GM21390 (cell line): ENCODE results near the gene TBATA.

Experiments used
- ATAC-seq: cut with Tn5 transposase; IDR thresholded peaks from one replicate; pipeline ENCODE4 v1.9.1; 2021; ENCODE audit not compliant: unreplicated experiment

The TBATA gene

DNA sequence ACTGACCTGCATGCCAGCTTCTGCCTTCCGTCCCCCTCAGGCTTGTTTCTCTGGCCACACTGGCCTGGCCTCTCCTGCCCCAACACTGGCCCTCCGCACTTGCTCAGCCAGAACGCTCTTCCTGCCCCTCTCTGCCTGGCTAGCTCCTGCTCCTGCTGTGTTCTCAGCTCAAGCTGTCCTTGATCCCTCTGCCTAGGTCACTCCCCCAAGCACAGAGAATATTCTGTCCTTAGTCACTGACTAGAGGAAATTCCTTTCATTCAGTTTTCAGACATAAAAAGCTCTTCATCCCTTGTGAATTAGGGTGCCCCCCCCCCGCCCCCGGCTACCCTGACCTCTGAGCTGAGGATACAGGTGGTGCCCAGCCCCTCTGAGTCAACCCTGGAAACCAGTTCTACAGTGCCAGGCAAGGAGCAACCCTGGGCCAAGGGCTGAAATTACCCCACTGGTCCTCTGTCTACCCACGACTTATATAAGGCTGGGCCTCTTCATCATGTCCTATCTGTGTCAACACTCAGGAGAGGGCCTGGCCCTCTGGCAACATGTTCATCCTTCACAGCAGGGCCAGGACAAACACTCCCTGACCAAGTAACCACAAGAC, 23.9 kb upstream of the TBATA start:
- ATAC-seq = no peak

DNA sequence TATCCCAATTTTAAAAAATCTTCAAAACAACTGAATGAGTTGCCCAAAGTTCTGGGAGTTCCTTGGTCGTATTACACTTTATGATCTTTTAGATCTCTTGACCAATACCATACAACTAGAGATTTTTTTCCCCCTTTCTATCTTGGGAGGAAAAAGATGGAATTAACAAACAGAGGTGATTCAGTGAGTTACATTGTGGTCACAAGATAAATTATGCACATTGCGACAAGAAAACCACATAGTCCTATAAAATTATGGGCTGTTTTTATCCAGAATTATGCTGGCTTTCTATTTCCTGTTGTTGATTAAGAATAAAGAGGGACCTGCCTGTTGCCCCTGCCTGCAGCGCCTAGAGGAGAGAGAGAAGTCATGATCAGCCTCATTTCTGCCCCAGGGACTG, 22.4 kb upstream of the TBATA start:
- ATAC-seq = no peak

DNA sequence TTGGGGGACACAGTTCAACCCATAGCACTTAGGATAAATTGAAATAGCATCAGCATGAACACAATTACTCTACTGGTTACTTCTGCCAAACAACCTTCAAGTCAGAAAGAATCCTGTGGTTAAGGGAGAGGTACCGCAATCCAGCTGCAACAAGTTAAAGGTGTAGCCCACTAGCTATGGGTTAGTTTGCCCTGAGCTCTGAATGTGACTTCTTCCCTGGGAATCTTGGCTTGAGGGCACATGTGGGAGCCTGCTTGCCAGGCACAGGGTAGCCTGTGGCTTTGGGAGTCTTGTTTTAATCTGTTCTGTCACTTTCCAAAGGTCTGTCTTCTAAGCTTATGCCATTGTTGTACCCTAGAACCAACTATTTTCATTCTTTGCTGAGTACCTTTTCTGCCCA, 21.7 kb upstream of the TBATA start:
- ATAC-seq = no peak

DNA sequence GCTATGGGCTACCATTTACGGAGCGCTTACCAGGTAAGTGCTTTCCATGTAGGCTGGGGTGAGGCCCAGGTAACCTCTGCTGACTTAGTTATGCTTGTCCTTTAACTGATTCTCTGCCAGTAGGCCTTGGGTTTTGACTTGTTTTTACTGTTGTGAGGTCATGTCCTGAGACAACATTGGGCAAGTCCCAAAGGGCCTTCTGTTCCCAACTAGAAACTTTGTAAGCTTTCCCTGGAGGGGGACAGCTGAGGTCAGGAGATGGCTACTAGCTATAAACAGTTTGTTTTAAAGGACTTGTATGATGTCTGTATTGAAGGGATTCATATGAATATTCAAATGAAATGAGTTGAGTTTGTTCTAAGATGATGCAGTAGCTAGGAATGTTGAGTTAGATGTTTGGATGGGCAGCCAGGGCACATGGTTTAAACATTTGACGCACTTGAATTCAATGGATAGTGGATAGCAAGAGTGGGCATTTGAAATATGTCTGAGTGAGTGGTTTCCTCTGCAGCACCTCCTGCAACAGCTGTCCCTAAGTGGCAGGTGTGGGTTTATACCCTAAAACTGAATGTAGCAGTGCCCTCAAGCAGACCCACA, 20.5 kb upstream of the TBATA start:
- no peak for ATAC-seq

DNA sequence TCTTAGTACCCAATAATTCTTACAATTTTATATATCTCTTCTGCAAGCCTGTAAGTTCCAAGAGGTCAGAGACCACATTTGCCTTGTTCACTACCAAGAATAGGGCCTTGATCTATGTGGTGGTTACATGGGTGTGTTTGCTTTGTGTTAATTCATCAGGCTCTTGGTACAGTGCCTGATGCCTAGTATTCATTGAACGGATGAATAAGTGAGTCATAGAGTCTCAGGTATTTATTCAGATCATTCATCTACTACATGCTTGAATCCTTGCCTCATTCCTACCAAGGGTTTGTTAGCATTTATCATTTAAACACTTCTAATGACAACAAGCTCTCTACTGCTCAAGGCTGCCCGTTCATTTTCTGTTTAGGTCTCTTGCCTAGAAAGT, 19.2 kb upstream of the TBATA start:
- ATAC-seq = no peak

DNA sequence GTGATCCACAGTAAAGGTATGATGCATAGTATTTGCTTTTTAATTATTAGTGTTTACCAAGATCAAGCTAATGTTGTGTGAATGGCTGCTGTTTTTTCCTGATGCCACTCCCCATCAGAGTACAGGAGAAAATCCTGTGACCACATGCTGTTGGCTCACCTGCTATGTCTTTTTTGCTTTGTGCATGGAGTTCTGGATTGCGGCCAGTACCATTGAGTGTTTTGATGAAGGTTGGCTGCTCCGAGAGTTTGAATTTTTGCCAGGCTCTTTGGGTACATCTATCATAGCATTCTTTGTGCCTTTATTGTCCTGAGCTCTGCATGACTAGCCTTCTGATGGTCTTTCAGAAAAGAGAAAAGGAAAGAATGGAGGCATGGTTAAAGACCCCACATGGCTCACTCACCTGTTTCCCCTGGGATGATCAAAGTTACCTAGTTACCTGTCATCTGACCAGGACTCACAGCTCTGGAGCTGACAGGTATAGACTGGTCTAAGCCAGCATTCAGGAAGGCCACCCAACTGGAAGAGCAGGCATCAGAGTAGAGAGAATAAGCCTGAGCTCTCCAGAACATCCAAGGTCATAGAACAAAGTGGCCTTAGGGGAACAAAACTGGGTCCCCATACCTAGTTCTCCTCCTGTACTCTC, 18.7 kb upstream of the TBATA start:
- ATAC-seq = no peak

DNA sequence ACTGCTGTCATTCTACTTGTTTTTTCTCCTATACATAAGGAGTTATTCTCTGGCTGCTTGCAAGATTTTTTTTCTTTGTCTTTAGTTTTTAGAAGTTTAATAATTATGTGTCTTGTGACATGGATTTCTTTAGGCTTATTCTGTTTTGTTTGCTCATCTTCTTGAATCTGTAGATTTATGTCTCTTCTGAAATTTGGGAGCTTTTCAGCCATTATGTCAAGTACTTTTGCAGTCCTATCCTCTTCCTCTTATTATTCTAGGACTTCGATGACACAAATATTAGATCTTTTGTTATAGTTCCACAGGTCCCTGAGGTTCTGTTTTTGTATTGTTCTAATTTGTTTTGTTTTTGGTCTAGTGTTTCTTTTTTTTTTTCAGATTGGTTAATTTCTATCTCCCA, 16.7 kb upstream of the TBATA start:
- ATAC-seq = no peak

DNA sequence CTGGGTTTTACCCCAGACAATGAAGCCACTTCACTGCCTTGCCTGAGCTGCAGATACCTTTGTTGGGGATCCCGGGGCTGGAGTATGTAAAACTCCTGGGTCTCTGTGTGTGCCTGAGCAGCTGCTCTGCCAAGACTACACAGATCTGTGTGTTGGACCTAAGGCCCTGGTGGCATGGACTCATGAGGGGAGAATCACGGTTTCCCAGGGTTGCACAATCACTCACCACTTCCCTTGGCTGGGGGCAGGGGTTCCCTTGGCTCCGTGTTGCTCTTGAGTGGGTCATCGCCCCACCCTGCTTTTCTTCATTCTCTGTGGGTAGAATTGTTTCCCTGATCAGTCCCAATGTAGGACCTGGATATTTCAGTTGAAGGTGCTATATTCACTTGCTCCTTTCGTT, 13.9 kb upstream of the TBATA start:
- ATAC-seq = no peak

DNA sequence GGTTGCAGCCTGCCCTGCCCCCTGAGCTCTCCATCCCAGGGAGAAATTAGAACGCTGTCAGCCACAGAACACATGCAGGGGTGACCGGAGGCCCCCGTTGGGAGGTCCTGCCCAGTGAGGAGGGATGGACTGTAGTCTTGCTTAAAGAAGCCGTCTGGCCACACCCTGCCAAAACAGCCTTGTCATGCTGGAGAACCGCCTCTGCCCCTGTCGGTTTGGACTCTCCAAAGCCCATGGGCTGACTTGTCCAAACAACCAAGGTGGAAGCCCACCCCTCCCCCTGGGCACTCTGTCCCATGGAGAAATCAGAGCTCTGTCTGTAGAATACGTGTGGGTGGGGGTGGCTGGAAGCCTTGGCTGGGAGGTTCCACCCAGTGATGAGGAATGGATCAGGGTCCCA, 12.7 kb upstream of the TBATA start:
- ATAC-seq = no peak

DNA sequence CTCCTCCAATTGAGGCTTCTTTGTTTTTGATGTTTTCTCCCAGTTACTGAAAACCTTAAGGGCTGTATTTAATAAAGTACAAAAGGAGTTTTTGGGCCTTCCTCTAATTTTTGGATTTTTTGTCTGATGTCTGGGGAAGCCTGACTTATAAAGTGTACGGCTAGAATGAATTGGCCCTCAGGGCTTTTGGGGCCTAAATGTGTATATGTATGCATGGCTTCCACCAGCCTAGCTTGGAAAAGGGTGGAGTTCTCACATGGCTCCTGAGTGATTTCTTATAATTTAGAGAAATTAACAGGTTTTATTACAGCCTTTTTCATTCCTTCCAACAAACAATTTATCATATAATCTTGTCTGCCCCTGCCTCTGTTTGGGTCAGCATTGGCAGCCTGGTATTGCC, 10.4 kb upstream of the TBATA start:
- no peak for ATAC-seq

DNA sequence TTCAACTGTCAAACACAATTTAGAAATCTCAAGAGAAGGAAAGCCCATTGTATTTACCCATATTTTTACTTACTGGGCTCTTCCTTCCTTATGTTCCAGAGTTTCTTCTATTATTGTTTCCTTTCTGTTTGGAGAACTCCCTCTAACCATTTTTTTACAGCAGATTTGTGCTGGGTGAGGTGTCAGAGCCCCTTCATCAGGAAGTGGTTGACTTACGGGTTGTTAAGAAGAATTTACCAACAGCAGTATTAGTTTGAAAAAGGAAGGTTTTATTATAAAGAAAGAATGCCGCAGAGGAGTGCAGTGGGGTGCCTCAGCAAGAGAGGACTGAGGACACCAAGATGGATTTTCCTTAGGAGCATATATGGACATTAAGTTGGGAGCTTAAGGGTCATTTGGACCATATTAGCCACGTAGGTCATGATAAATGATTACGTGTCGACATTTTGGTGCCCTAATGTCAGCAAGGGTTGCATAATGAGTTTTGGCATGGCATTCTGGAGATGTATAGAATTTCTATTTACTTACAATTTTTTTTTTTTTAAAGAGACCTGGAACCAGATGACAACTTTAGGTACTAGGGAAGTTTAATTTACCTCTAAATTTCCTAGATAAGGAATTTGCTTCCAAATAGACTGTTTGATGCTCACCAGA, 6.3 kb upstream of the TBATA start:
- no peak for ATAC-seq

DNA sequence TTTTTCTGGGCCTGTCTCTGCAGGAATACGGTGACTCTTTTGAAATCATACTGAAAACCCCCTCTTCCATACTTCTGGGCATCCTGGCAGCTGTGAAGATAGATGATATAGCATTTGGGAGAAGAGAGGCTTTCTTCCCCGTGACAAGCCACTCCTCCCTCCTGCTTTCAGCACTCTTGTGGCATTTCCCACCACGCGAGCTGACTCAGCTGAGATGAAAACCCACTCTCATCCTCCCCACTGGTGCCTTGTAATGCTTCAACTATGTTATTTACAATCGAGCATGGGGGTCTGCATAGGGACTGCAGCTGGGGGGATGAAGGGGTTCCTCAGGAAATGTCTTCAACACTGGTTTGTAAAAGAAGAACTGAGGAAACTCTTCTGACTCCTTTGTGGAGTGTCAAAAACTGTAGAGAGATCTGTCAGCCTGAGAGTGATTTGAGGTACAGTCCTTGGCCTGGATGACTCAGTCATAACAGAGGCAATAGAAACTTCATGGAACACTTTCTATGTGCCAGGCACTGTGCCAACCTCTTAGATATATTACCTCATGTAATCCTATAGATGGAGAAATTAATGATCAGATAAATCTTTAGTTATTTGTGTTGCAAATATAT, 1.7 kb upstream of the TBATA start:
- ATAC-seq = no peak

DNA sequence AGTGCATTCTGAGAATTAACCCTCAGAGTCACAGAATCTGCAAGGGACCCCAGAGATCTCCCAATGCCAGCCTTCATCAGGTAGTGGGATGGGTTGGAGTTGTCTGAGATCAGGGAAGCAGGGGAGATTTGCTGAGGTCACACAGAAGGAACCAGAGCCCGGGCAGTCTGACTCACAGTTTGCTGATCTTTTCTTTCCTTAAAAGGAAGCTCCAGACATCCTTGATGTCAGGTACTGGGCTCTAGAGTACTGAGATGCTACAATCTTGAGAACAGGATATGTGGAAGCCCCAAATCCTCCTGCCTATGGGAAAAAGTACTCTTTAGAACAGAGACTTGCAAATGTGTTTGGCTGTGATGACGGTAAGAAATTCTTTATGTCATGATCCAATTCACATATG, 706 bp downstream of the TBATA start:
- no peak for ATAC-seq

DNA sequence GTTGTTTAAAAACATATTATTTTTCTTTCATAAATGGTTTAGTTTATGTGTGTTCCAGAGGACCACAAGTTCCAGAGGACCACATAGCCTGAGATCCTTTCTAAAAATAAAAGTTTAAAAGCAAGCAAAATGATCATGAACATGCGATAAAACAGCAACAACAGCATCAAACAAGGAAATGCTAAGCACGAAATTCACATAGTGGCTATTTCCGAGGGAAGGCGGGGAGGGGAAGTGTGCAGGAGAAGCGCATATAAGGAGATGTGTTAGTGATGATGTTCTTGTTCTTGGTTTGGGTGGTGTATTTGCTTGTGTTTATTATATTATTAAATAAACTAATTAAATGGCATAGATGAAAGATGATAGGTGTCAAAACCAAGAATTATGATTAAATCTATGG, 1.2 kb downstream of the TBATA start:
- no peak for ATAC-seq

DNA sequence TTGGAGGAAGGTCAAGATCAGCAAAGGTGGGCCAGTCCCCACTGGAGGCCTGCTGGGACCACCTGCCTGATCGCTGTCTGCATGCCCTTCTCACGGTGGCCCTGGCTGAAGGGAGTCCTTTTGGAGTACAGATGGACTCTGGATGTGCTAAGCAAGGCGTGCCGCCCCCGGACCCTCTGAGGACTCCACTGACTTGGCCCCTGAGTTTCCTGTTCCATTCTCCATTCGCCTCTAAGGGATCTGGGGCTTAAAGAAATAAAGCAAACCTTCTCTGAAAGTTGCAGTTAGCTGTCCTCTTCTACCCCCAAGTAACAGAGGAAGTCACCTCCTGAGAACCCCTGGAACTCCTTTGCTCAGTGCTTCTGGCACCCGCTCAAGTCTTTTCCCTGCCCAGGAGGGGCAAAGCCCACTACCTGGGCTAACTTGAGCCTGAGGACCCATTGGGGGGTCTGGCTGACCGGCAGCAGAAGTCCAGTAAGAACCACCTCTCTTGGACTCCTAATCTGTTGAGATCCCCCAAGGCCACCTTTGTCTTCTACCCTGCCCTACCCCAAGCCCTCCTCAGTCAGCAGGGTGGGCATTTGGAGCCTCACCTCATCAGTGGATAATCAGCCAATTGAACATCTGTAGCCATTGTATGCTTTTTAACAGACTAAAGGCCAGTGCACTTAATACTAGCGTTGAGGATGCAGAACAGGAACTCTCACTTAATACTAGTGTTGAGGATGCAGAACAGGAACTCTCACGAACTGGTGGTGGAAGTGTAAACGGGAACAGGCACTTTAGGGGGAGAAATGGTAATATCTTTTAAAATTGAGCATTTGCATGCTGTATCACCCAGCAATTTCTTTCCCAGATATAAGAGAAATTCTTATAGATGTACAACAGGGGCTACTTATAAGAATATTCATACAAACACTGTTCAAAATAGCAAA, 2.2 kb downstream of the TBATA start:
- no peak for ATAC-seq

DNA sequence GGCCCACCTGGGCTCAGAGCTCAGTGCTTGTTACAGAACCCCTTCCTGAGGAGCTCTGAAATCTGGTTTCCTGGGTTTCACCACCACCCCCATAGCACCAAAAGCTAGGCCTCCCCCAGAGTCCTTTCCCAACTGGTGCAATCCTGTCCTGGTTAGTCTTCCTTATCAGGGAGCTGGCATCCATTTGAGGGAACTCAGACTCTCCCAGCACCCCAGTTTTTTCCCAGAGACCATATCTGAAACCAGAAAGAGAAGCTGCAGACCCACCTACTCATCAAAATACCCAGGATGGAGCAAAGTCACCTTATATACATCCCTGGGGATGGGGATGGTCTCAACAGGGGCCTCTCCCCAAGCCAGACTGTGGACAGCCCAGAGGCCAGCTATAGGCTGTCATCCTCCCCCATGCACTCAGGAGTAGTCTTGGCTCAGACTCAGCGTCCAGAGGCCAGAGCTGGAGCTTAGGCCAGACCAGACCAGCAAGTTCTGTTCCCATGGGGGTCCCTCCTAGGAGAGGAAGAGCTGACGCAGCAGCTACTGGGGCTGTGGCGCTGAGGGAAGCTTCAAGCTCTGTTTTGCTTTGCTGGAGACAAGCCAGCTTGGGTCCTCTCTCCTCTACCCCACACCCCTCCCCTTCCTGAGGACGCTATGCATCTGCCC, 3.0 kb downstream of the TBATA start:
- ATAC-seq = no peak

DNA sequence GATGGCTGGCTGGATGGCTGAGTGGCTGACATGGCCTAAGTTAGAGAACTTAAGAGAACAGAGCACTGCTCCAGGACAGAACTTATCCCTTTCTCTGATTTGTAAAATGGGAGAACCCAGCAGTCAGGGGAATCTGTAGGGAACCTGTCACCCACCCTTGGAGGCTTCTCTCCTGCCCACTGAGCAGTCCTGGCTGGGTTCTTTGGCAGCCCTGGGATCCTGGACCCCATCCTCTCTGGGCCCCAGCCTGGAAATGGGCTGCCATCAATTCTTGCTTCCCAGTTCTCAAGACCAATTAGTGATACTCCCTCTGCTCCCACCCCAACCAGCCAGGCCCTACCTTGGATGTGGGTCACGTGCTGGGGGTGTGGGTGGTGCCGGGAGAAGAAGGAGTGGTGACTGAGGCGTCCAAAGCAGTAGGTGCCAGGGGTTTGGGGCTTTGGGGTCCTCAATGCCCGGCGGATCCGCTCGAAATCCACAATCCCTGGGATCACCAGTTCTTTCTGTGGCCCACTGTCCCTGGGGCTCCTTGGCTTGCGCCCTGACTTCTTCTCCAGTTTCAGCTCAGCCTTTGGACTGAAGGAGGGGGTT, 3.6 kb downstream of the TBATA start:
- no peak for ATAC-seq

DNA sequence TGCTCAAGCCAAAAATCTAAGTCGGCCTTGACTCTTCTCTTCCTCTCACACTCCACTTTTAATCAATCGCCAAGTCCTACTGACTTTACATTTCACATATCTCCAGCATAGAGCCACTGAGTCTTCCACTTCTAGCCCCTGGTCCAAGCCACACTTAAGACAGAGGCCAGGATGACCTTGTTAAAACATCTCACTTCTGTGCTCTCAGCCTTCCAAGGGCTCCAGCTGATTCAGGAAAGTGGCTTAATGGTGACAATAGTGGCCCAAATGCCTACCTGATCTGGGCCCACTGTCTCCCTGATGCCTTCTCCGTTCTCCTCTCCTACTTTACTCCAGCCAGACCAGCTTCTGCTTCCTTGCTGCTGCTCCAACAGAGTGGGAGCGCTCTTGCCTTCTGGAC, 4.4 kb downstream of the TBATA start:
- ATAC-seq = no peak

DNA sequence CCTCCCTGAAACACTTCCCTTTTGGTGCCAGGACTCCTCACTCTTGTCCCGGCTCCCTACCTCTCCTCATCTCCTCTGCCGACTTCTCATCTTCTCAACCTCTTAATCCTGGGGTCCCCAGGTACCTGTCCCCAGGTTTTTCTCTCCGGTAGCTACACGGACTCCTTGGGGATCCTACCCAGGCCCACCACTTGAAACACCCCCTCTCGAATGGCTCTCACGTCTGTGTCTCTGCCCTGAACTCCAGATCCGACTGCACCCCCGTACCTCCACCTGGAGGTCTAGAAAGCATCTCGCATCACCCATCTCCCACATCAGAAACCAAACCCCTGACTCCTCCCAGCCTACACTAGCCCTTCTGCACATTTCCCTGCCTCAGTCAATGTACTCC, 4.8 kb downstream of the TBATA start:
- ATAC-seq = no peak
